Measurements from ENCODE around the gene ERICH3. TPM values are rescaled to one million over a fixed set of nuclear protein-coding genes. Genes with fewer than 3 reads are reported as not detected.

Gene ERICH3
- total and polyA plus RNA-seq, 4 donors: 3.0 to 20.7 (median 11.2) TPM

GRCh38 chr1:74681001-74681400, 7.4 kb upstream of the ERICH3 start:
- H3K9ac ChIP-seq (ENCODE audit: insufficient read depth in 1 of 2, low read length in 2 of 2): no peak overlapping the region
- DNase-seq (no peak), ATAC-seq (ENCODE audit: insufficient read depth, low FRiP score) (no peak)
- no peak overlapping the region for H3K4me3 ChIP-seq
- H3K27ac ChIP-seq (ENCODE audit: low read depth in 1 of 2, low read length in 1 of 2): no peak overlapping the region
- H3K9me3 ChIP-seq (ENCODE audit: control insufficient read depth in 4 of 4, insufficient read depth in 3 of 4, low read length in 3 of 4): no peaks in the 10 kb centered on the region
- no peaks in the 10 kb centered on the region for H3K4me1 ChIP-seq (ENCODE audit: control insufficient read depth in 5 of 5, insufficient read depth in 5 of 5, low read length in 5 of 5)
- TF ChIP-seq, protein P1, sequence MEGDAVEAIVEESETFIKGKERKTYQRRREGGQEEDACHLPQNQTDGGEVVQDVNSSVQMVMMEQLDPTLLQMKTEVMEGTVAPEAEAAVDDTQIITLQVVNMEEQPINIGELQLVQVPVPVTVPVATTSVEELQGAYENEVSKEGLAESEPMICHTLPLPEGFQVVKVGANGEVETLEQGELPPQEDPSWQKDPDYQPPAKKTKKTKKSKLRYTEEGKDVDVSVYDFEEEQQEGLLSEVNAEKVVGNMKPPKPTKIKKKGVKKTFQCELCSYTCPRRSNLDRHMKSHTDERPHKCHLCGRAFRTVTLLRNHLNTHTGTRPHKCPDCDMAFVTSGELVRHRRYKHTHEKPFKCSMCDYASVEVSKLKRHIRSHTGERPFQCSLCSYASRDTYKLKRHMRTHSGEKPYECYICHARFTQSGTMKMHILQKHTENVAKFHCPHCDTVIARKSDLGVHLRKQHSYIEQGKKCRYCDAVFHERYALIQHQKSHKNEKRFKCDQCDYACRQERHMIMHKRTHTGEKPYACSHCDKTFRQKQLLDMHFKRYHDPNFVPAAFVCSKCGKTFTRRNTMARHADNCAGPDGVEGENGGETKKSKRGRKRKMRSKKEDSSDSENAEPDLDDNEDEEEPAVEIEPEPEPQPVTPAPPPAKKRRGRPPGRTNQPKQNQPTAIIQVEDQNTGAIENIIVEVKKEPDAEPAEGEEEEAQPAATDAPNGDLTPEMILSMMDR (IDR thresholded peaks at IDR 0.05; ENCODE audit: control extremely low read depth, extremely low read depth): no peak
- no peaks in the 10 kb centered on the region for H3K36me3 ChIP-seq (ENCODE audit: control insufficient read depth in 4 of 4, insufficient read depth in 4 of 4, low read length in 4 of 4)
- WGBS, 2 donors: 55 to 82% methylated on average over 3 of the region's 3 CpGs
- H3K27me3 ChIP-seq (ENCODE audit: control insufficient read depth in 3 of 3, insufficient read depth in 3 of 3, low read length in 2 of 3): peaks cover 0 to 3% (median 0%) of the 10 kb centered on the region in 3 donors

GRCh38 chr1:74679811-74680210, 6.2 kb upstream of the ERICH3 start:
- H3K9me3 ChIP-seq (ENCODE audit: control insufficient read depth in 4 of 4, insufficient read depth in 3 of 4, low read length in 3 of 4): no peaks in the 10 kb centered on the region
- TF ChIP-seq, protein P1 (IDR thresholded peaks at IDR 0.05; ENCODE audit: control extremely low read depth, extremely low read depth): no peak
- no peak overlapping the region for H3K9ac ChIP-seq (ENCODE audit: insufficient read depth in 1 of 2, low read length in 2 of 2)
- H3K36me3 ChIP-seq (ENCODE audit: control insufficient read depth in 4 of 4, insufficient read depth in 4 of 4, low read length in 4 of 4): no peaks in the 10 kb centered on the region
- no peak overlapping the region for H3K4me3 ChIP-seq
- ATAC-seq (ENCODE audit: insufficient read depth, low FRiP score) (no peak), DNase-seq (no peak)
- 92 to 96% methylated on average over 2 of the region's 2 CpGs for WGBS, 2 donors
- no peak overlapping the region for H3K27ac ChIP-seq (ENCODE audit: low read depth in 1 of 2, low read length in 1 of 2)
- no peaks in the 10 kb centered on the region for H3K4me1 ChIP-seq (ENCODE audit: control insufficient read depth in 5 of 5, insufficient read depth in 5 of 5, low read length in 5 of 5)
- H3K27me3 ChIP-seq (ENCODE audit: control insufficient read depth in 3 of 3, insufficient read depth in 3 of 3, low read length in 2 of 3): peaks cover 0 to 3% (median 0%) of the 10 kb centered on the region in 3 donors

GRCh38 chr1:74677926-74678325, 4.3 kb upstream of the ERICH3 start:
- Histone ChIP-seq H3K9ac (ENCODE audit: insufficient read depth in 1 of 2, low read length in 2 of 2) (no peak overlapping the region), H3K4me1 (ENCODE audit: control insufficient read depth in 5 of 5, insufficient read depth in 5 of 5, low read length in 5 of 5) (peaks cover 0 to 3% (median 0%) of the 10 kb centered on the region in 5 donors), H3K4me3 (no peak overlapping the region), H3K27me3 (ENCODE audit: control insufficient read depth in 3 of 3, insufficient read depth in 3 of 3, low read length in 2 of 3) (peaks cover 0 to 2% (median 0%) of the 10 kb centered on the region in 3 donors), H3K27ac (ENCODE audit: low read depth in 1 of 2, low read length in 1 of 2) (no peak overlapping the region), H3K9me3 (ENCODE audit: control insufficient read depth in 4 of 4, insufficient read depth in 3 of 4, low read length in 3 of 4) (peaks cover 0 to 2% (median 0%) of the 10 kb centered on the region in 4 donors), H3K36me3 (ENCODE audit: control insufficient read depth in 4 of 4, insufficient read depth in 4 of 4, low read length in 4 of 4) (no peaks in the 10 kb centered on the region)
- ATAC-seq (ENCODE audit: insufficient read depth, low FRiP score) (no peak), DNase-seq (no peak)
- TF ChIP-seq, protein P1 (IDR thresholded peaks at IDR 0.05; ENCODE audit: control extremely low read depth, extremely low read depth): no peak
